Esophagus muscularis mucosa (tissue), 4 donors: Measurements from ENCODE around the gene IFITM1.

ENCODE experiments used
- CTCF ChIP-seq, 3 experiments: fragments of 200-600 bp in 2 of 3; fragments of 450-650 bp in 1 of 3; sonication (generic) in 2 of 3; IDR thresholded peaks; one replicate each; pipeline ENCODE4 v1.5.1; 2017 to 2019; ENCODE audit warnings: antibody characterized with exemption in 3 of 3, mild to moderate bottlenecking in 2 of 3, moderate library complexity in 1 of 3
- EP300 ChIP-seq: sonication (generic); formaldehyde crosslinking; IDR thresholded peaks from one replicate; pipeline ENCODE4 v1.6.1; 2017; ENCODE audit warnings: antibody characterized with exemption
- POLR2A ChIP-seq: fragments of 450-650 bp; IDR thresholded peaks from one replicate; pipeline ENCODE4 v1.6.1; 2017; ENCODE audit warnings: antibody characterized with exemption, moderate library complexity, mild to moderate bottlenecking, low read depth
- POLR2AphosphoS5 ChIP-seq, 2 donors: sonication (generic); formaldehyde crosslinking; IDR thresholded peaks; one replicate each; pipeline ENCODE4 v1.6.1; 2017; ENCODE audit warnings: antibody characterized with exemption in 2 of 2

- no peak for TF ChIP-seq CTCF (IDR thresholded peaks at IDR 0.05)
- TF ChIP-seq POLR2A: no peak
- no peak for TF ChIP-seq EP300
- TF ChIP-seq POLR2AphosphoS5 (IDR thresholded peaks at IDR 0.05): no peak
These were observed 16.0 kb downstream of the IFITM1 start for GRCh38 chr11:329886-330253.
